ENCODE data around the gene SUPT20H.

SUPT20H gene

GRCh38 chr13:37023871-37024270 lies 35.6 kb downstream of the SUPT20H start:
- H3K79me2 ChIP-seq (ENCODE audit: low read length), result no peaks in the 10 kb centered on the region
- no peaks in the 10 kb centered on the region; the same call in 1 of the 2 replicates for H3K36me3 ChIP-seq (replicated peaks; ENCODE audit: insufficient read depth, low read length)
- no peaks in the 10 kb centered on the region for H4K20me1 ChIP-seq (ENCODE audit: insufficient read depth, low read length)
- no peaks in the 10 kb centered on the region for H3K9me2 ChIP-seq (replicated peaks; ENCODE audit: insufficient read depth, low read length)
- H3K4me2 ChIP-seq (ENCODE audit: low read depth, low read length), result no peak overlapping the region
- H3K27me3 ChIP-seq (replicated peaks; ENCODE audit: insufficient read depth, low read length), result no peaks in the 10 kb centered on the region
- H3K9ac ChIP-seq (ENCODE audit: low read length), result no peak overlapping the region
- no peaks in the 10 kb centered on the region for H3K4me1 ChIP-seq (ENCODE audit: low read length)
- no peaks in the 10 kb centered on the region for H3K9me3 ChIP-seq (replicated peaks; ENCODE audit: insufficient read depth, low read length)
- H3K27ac ChIP-seq (ENCODE audit: low read length), result no peak overlapping the region
- H2AFZ ChIP-seq (ENCODE audit: low read length), result no peak overlapping the region
- no peak overlapping the region for H3K4me3 ChIP-seq (ENCODE audit: low read length)
- no peak for DNase-seq
- no peak for TF ChIP-seq CTCF (IDR thresholded peaks at IDR 0.05; ENCODE audit: low read length)
- no peak for TF ChIP-seq EZH2phosphoT487 (IDR thresholded peaks at IDR 0.05; ENCODE audit: low read length)
- TF ChIP-seq EZH2 (optimal IDR thresholded peaks at IDR 0.05; ENCODE audit: low read depth, low read length), result no peak
- H3F3A ChIP-seq (ENCODE audit: insufficient read depth, low read length), result no peaks in the 10 kb centered on the region

- H4K20me1 ChIP-seq (ENCODE audit: insufficient read depth, low read length), result no peaks in the 10 kb centered on the region
- H3K4me1 ChIP-seq (ENCODE audit: low read length), result no peaks in the 10 kb centered on the region
- no peaks in the 10 kb centered on the region for H3K9me3 ChIP-seq (replicated peaks; ENCODE audit: insufficient read depth, low read length)
- TF ChIP-seq CTCF (IDR thresholded peaks at IDR 0.05; ENCODE audit: low read length) (no peak), EZH2phosphoT487 (IDR thresholded peaks at IDR 0.05; ENCODE audit: low read length) (no peak), EZH2 (optimal IDR thresholded peaks at IDR 0.05; ENCODE audit: low read depth, low read length) (no peak)
- H3F3A ChIP-seq (ENCODE audit: insufficient read depth, low read length), result no peaks in the 10 kb centered on the region
- DNase-seq, result no peak
- H2AFZ ChIP-seq (ENCODE audit: low read length), result no peak overlapping the region
- H3K27ac ChIP-seq (ENCODE audit: low read length), result no peak overlapping the region
- no peaks in the 10 kb centered on the region for H3K9me2 ChIP-seq (replicated peaks; ENCODE audit: insufficient read depth, low read length)
- H3K36me3 ChIP-seq (replicated peaks; ENCODE audit: insufficient read depth, low read length), result no peaks in the 10 kb centered on the region
- no peaks in the 10 kb centered on the region for H3K27me3 ChIP-seq (replicated peaks; ENCODE audit: insufficient read depth, low read length)
- no peak overlapping the region for H3K4me2 ChIP-seq (ENCODE audit: low read depth, low read length)
- no peaks in the 10 kb centered on the region for H3K79me2 ChIP-seq (ENCODE audit: low read length)
- H3K4me3 ChIP-seq (ENCODE audit: low read length), result no peak overlapping the region
- H3K9ac ChIP-seq (ENCODE audit: low read length), result no peak overlapping the region
These were observed 44.9 kb downstream of the SUPT20H start for GRCh38 chr13:37014609-37015008.

- H3K9me3 ChIP-seq (replicated peaks; ENCODE audit: insufficient read depth, low read length), result no peaks in the 10 kb centered on the region
- TF ChIP-seq CTCF (IDR thresholded peaks at IDR 0.05; ENCODE audit: low read length), result no peak
- no peak for TF ChIP-seq EZH2 (optimal IDR thresholded peaks at IDR 0.05; ENCODE audit: low read depth, low read length)
- TF ChIP-seq EZH2phosphoT487 (IDR thresholded peaks at IDR 0.05; ENCODE audit: low read length), result no peak
- no peaks in the 10 kb centered on the region for H4K20me1 ChIP-seq (ENCODE audit: insufficient read depth, low read length)
- DNase-seq, result no peak
- H3K9ac ChIP-seq (ENCODE audit: low read length), result no peak overlapping the region
- no peaks in the 10 kb centered on the region for H3K27me3 ChIP-seq (replicated peaks; ENCODE audit: insufficient read depth, low read length)
- H3F3A ChIP-seq (ENCODE audit: insufficient read depth, low read length), result no peaks in the 10 kb centered on the region
- no peaks in the 10 kb centered on the region for H3K9me2 ChIP-seq (replicated peaks; ENCODE audit: insufficient read depth, low read length)
- H2AFZ ChIP-seq (ENCODE audit: low read length), result no peak overlapping the region
- H3K4me2 ChIP-seq (ENCODE audit: low read depth, low read length), result no peak overlapping the region
- no peaks in the 10 kb centered on the region; the same call in 1 of the 2 replicates for H3K36me3 ChIP-seq (replicated peaks; ENCODE audit: insufficient read depth, low read length)
- no peaks in the 10 kb centered on the region for H3K4me1 ChIP-seq (ENCODE audit: low read length)
- H3K79me2 ChIP-seq (ENCODE audit: low read length), result no peaks in the 10 kb centered on the region
- no peak overlapping the region for H3K27ac ChIP-seq (ENCODE audit: low read length)
- no peak overlapping the region for H3K4me3 ChIP-seq (ENCODE audit: low read length)
These were observed 47.7 kb downstream of the SUPT20H start for GRCh38 chr13:37011788-37012187.

All from MM.1S (cell line).